ENCODE results near the gene MACF1. TPM values are rescaled to one million over a fixed set of nuclear protein-coding genes. Genes with fewer than 3 reads are reported as not detected.
A peak's percentile ranks its signal among the peaks of the same experiment; 100 is the strongest.
"Not testable (repeated sequence)": the region's sequence is repeated elsewhere in the genome, so short reads cannot be mapped to it uniquely, and the experiment has no call there.

Gene MACF1
- total RNA-seq, 2 donors from 2014 or later = 510 to 525 TPM

DNA sequence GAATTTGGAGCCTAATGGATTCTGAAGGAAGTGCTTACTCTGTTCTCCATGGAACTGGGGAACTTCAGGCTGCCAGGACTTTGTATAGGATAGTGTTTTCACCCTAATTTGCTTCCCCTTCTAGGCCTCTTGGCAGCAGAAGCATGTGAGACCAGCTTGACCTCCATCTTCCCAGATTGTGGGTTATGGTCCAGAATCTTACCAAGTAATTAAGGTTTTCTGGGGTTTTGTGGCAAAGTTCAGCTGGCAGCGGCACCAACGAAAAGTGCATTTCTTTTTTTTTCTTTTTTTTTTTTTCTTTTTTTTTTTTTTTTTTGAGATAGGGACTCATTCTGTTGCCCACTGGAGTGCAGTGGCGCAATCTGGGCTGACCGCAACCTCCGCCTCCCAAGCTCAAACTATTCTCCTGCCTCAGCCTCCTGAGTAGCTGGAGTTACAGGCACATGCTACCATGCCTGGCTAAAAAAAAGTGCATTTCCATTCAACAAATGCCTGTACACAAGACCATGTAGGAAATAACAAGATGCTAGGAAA, 283.6 kb downstream of the MACF1 start:
- ATAC-seq (no peak), DNase-seq (no peak)
- Mint-ChIP-seq H3K27ac (no peak overlapping the region), H3K27me3 (peaks cover 8% of the 10 kb centered on the region), H3K4me3 (no peak overlapping the region), H3K4me1 (peaks cover 6% of the 10 kb centered on the region), H3K36me3 (ENCODE audit: low read depth) (peaks cover 3% of the 10 kb centered on the region)
- H3K9me3 ChIP-seq (ENCODE audit: control insufficient read depth, low read length, poor library complexity, severe bottlenecking) = no peaks in the 10 kb centered on the region

DNA sequence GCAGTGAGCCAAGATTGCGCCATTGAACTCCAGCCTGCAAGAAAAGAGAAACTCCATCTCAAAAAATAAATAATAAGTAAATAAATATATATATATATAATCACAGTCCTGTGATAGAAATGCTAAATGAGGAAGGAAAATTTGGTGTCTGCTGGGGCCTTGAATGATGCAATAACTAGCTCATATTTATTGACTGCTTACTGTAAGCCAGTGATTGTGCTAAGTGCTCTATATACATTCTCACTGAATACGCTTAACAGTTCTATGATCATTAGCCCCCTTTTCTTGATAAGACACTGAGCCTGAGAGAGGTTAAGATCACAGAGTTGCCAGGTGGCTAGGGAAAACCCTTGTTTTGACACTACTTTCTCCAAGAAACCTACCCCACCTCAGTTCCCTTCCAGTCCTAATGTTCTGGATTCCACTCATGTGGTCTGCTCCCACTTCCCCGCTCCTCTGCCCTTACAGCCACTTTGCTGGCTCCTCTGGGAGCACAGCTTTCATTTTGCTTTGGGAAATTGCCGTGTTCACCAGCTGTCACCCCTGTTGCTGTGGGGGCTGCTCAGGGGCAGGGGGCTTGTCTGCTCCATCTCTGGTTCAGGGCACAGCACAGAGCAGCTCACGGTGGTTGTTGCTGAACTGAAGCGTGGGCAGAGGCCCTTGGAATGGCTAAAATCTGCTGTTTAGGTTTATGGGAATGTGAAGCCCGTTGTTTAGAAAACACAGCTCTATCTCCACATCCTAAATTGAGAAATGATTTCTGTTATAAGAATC, 284.5 kb downstream of the MACF1 start:
- ATAC-seq (no peak), DNase-seq (no peak)
- peak overlapping the region; percentile 57 for H3K27ac Mint-ChIP-seq
- peak overlapping the region; percentile 59 for H3K4me3 Mint-ChIP-seq
- no peaks in the 10 kb centered on the region for H3K36me3 Mint-ChIP-seq (ENCODE audit: low read depth)
- H3K9me3 ChIP-seq (ENCODE audit: control insufficient read depth, low read length, poor library complexity, severe bottlenecking) = no peaks in the 10 kb centered on the region
- peaks cover 6% of the 10 kb centered on the region for H3K4me1 Mint-ChIP-seq
- H3K27me3 Mint-ChIP-seq = peaks cover 16% of the 10 kb centered on the region

DNA sequence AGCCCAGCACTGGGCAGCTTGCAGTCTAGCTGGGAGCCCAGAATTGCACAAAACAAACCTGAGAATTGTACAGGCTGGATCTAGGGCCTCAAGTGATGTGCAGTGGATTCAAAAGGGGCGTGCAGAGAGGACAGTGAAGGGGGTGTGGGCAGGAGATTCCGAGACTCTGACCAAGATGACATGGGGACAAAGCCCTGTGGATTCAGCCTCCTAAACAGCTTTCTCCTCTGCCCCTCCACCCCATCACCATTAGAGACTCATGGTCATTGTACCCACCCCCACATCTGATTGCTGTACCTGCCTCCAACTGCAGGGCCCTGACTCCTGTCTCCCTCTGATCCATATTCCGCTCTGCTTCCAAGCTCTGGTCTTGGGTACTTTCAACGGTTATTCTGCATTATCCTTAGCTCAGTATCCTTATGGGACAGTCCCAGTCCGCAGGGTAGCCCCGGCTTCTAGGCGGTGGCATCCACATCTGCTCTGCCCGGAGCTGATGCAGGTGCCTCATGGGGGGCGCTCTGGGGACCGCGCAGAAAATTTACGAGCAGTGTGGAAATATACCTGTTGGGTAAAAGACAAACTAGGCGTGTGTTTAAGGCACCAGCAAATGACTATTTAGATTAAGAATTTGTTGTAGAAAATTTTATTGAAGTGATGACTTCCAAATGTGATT, 285.2 kb downstream of the MACF1 start:
- H3K9me3 ChIP-seq (ENCODE audit: control insufficient read depth, low read length, poor library complexity, severe bottlenecking) = no peaks in the 10 kb centered on the region
- H3K4me1 Mint-ChIP-seq = peaks cover 6% of the 10 kb centered on the region
- peak overlapping the region; percentile 59 for H3K4me3 Mint-ChIP-seq
- peaks cover 2% of the 10 kb centered on the region for H3K36me3 Mint-ChIP-seq (ENCODE audit: low read depth)
- peak overlapping the region; percentile 57 for H3K27ac Mint-ChIP-seq
- ATAC-seq (no peak), DNase-seq (no peak)
- peaks cover 23% of the 10 kb centered on the region for H3K27me3 Mint-ChIP-seq

DNA sequence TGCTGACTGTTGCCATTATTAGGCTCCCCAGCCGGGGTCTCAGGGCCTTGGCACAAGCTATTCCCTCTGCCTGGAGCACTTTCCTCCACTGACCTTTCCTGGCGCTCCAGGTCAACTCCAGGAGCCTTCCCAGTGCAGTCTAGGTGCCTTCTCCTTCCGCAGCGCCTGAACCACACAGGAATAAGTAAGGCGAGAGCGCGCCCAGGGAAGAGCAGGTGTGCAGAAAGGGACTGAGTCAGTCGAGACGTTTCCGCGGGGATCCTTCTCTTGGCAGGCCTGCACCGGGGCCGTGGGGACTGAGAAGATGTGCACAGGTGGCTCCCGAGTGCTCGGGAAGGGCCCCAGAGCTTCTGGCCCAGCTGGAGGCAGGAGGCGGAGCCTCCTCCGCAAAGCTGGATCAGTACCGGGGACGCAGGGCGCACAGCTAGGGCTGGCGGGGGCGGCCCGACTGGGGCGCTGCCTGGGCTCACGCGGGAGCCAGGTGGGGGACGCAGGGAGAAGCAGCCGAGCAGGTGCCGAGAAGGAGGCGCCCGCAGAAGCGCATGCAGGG, 286.2 kb downstream of the MACF1 start:
- Mint-ChIP-seq H3K4me3 (peak overlapping the region; percentile 83), H3K36me3 (ENCODE audit: low read depth) (peaks cover 2% of the 10 kb centered on the region), H3K27ac (peak overlapping the region; percentile 61), H3K4me1 (peaks cover 6% of the 10 kb centered on the region), H3K27me3 (peaks cover 23% of the 10 kb centered on the region)
- no peaks in the 10 kb centered on the region for H3K9me3 ChIP-seq (ENCODE audit: control insufficient read depth, low read length, poor library complexity, severe bottlenecking)
- DNase-seq (peak in 1 of 3 donors; percentile 23), ATAC-seq (peak; percentile 24)

DNA sequence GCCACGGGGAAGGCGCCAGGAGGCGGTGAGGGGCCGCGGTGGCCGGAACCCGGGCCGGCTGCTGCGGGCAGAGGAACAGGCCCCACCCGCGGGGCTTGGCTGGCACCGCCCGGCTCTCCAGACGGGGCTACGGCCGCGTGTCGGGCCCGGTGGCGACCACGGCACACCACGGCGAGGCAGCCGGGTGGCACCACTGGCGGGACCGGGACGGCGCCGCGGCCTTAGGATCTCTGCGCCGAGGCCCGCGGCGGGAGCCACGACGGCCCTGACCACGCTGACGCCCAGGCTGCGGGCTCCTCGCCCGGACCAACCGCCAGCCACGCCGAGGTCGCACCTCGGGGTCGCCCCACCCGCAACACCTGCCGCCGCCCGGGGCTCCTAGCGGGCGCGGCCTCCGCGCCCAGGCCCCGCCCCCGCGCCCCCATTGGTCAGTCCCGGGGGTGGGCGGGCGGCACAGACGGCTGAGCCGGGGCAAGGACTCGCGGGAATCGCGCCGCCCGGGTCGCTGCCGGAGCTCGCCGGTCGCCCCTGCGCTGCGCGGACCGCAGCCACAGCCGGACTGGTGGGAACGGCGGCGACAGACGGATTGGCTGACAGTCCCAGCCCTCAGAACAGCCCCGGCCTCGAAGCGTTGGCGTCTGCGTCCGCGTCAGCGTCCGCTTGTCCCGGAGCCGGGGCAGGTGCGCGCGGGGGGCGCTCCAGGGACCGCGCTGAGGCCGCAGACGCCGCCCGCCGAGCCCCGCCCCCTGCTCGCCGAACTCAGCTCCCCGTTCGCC, 286.8 kb downstream of the MACF1 start, which contains the start of gene BMP8A:
BMP8A (plus strand) TSS at position 491 of the 776 bp plus-strand sequence. CDS start 356 bp downstream, outside the sequence.
- DNase-seq (peak; percentile 65 to 79 (median 76)), ATAC-seq (peak; percentile 92)
- Mint-ChIP-seq H3K4me3 (peak within 1 kb of the TSS; percentile 83), H3K27me3 (peaks cover 23% of the 10 kb centered on the region), H3K4me1 (peaks cover 6% of the 10 kb centered on the region), H3K36me3 (ENCODE audit: low read depth) (peaks cover 2% of the 10 kb centered on the region), H3K27ac (peak within 1 kb of the TSS; percentile 61)
- H3K9me3 ChIP-seq (ENCODE audit: control insufficient read depth, low read length, poor library complexity, severe bottlenecking) = no peaks in the 10 kb centered on the region

DNA sequence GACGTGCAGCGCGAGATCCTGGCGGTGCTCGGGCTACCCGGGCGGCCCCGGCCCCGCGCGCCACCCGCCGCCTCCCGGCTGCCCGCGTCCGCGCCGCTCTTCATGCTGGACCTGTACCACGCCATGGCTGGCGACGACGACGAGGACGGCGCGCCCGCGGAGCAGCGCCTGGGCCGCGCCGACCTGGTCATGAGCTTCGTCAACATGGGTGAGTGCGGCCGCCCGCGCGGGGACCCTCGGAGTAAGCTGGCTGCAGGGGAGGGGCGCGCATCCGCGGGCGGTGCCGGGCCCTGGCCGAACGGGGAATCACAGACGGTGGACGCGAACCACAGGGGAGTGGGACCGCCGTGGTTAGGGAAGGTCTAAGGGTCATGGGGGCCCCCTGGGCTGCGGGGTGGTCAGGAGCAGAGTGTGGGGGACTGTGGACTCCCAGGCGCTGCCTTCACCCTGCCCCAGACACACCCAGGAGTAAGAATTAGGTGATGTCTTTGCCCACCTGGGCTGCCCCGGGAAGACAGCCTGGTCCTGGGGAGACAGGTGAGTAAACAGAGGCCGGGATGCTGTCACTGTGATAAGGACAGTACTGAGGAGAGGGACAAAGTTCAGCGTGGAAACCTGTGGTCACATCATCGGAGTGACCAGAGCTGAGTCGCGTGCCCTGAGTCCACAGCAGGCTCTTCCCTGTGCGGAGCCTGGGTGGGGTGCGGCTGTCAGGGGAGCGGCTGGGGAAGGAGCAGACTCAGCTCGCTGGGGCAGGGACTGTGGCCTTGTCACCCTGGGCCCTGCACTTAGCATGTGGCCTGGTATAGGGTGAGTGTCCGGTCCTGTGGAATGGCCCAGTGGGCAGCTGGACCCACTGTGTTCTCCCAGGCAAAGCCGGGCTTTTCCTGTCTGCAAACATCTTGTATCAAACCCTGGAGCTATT, 287.9 kb downstream of the MACF1 start:
- DNase-seq; ATAC-seq; H3K9me3 ChIP-seq (ENCODE audit: control insufficient read depth, low read length, poor library complexity, severe bottlenecking); H3K36me3 Mint-ChIP-seq (ENCODE audit: low read depth); H3K4me1 Mint-ChIP-seq; H3K27ac Mint-ChIP-seq: not testable (repeated sequence)
- Mint-ChIP-seq H3K4me3 (peak overlapping the region; percentile 74), H3K27me3 (peaks cover 32% of the 10 kb centered on the region)

DNA sequence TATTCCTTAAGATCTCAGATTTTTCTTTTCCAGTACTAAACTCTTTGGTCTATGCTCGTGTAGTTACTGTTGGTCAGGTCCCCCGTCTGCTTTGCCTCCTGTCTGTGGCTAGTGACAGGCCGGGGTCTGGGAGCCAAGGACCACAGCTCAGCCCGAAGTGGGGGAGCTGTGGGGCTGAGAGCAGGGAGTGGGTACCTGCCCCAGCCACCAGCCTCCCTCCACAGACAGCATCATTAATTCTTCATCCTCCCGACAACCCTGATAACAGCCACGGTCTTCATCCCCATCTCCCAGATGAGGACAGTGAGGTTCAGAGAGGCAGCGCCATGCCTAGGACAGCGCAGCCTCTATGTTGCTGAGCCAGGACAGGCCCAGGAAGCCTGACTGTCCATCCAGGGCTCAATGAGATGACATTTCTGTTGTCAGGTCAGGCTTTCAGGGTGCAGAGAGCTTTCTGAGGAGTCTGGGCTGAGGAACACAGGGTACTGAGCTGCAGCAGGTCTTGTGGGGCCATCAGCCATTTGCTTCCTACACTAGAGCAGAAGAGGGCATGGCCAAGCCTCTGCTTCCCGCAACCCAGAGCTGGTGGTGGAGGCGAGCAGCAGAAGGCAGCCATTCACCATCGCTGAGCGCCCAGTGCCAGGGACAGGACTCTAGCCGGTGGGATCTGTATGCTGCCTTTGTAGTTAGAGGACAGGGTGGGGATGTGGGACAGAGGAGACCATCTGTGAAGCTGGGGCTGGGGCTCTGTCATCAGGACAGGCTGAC, 288.7 kb downstream of the MACF1 start:
- not testable (repeated sequence) for H3K36me3 Mint-ChIP-seq (ENCODE audit: low read depth); H3K27ac Mint-ChIP-seq; H3K4me1 Mint-ChIP-seq; H3K9me3 ChIP-seq (ENCODE audit: control insufficient read depth, low read length, poor library complexity, severe bottlenecking); ATAC-seq; DNase-seq
- Mint-ChIP-seq H3K4me3 (peak overlapping the region; percentile 74), H3K27me3 (peaks cover 34% of the 10 kb centered on the region)

DNA sequence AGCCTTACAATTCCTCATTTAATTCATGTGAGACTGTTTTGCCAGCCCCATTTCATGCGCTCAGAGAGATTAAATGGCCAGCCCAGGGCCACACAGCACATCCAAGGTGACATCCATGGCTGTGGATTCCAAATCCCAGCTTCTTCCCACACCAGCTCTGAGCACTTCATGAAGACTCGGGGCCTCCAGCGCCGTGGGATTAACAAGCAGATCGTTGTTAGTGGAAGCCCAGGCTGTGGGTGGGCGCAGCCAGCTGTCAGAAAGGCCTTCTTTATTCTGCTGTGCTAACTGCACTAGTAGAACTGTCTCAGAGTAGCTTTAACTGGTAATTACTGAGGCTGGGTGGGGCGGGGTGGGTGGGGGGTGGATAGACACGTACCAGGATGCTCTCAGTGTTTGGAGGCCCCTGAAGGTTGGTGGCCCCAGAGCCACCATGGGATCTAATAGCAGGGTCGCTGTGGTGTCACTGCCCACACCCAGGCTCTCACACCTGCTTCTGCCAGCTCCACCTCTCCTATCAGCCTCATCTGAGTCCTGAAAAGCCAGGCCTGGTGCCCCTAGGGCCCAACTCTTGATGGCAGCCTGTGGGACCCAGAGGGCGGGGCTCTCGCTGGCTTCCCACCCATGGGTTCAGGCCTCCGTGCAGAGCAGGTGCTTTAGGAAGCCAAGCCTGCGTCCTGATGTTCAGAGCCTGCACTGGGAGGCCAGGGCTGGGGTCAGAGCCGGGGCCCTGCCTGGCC, 290.3 kb downstream of the MACF1 start:
- peaks cover 2% of the 10 kb centered on the region for H3K36me3 Mint-ChIP-seq (ENCODE audit: low read depth)
- H3K9me3 ChIP-seq (ENCODE audit: control insufficient read depth, low read length, poor library complexity, severe bottlenecking) = no peaks in the 10 kb centered on the region
- H3K27ac Mint-ChIP-seq = no peak overlapping the region
- peaks cover 6% of the 10 kb centered on the region for H3K4me1 Mint-ChIP-seq
- DNase-seq (no peak), ATAC-seq (no peak)
- peaks cover 34% of the 10 kb centered on the region for H3K27me3 Mint-ChIP-seq
- no peak overlapping the region for H3K4me3 Mint-ChIP-seq

DNA sequence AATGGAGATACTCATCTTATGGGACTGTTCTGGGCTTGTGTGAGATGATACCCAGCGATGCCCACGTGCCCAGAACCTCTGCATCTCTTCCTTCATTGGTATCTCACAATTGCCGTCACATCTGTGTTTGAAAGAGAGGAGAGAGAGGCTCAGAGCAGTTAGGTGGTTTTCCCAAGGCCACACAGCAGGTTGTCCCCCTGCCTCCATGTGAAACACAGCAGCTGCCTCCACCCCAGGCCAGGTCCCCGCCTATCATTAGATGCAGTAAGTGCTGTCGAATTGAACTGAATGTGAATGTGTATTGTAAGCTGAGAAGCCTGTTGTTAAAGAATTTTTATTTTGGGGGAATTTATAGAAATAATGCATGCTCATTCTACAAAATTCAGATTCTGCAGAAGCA, 292.0 kb downstream of the MACF1 start:
- ATAC-seq = not testable (repeated sequence)

DNA sequence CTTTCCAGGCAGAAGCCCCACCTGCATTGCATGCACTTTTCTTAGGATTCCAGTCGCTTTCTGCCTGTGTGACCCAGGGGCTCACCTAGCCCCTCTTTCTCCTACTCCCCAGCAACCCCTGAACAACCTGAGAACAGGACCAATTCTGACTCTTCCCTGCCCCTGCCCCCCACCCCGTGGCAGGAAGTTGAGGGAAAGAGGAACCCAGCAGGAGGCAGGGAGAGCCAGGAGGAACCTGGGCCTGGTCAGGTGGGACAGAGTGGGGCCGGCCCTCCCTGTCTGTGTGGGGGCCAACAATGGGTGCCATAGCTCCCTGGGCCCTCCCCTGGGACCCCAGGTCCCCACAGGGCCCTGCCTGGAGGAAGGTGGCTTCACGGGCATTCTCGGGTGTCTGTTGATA, 293.1 kb downstream of the MACF1 start:
- Mint-ChIP-seq H3K36me3 (ENCODE audit: low read depth) (peaks cover 2% of the 10 kb centered on the region), H3K4me1 (peaks cover 2% of the 10 kb centered on the region), H3K4me3 (no peak overlapping the region), H3K27me3 (peaks cover 31% of the 10 kb centered on the region), H3K27ac (no peak overlapping the region)
- ATAC-seq (no peak), DNase-seq (no peak)
- H3K9me3 ChIP-seq (ENCODE audit: control insufficient read depth, low read length, poor library complexity, severe bottlenecking) = no peaks in the 10 kb centered on the region

More for the DNA sequence above, 292.0 kb downstream of the MACF1 start:
- H3K4me3 Mint-ChIP-seq; H3K4me1 Mint-ChIP-seq; DNase-seq; H3K27ac Mint-ChIP-seq; H3K9me3 ChIP-seq (ENCODE audit: control insufficient read depth, low read length, poor library complexity, severe bottlenecking); H3K36me3 Mint-ChIP-seq (ENCODE audit: low read depth): not testable (repeated sequence)
- peaks cover 34% of the 10 kb centered on the region for H3K27me3 Mint-ChIP-seq

DNA sequence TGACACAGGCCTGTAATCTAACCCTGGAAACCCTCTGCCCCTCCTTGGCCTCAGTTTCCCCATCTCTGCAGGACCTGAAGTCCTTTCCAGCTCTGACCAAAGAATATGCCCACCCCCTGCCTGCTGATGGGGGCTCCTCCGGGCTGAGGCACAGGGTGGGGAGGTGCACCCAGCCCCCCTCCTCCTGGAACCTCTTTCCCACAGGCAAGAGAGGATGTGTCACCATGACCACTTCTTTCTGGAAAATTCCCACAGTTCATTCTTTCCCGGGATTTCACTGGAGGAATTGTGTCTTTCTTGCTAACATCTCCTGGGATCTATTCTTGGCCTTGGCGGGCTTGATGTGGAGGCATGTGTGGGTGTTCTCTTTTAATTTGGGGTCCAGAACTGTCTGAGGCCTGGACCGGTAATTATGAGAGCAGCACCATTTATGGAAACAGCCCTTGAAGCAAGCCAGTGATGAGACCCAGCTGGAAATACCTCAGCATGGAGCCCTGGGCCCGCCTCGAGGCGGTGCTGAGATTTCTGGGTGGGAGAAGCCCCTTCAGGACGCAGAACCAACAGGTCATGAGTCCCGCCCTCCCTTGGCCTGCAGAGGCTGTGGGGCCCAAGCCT, 293.7 kb downstream of the MACF1 start:
- H3K36me3 Mint-ChIP-seq (ENCODE audit: low read depth); ATAC-seq; H3K9me3 ChIP-seq (ENCODE audit: control insufficient read depth, low read length, poor library complexity, severe bottlenecking); H3K4me3 Mint-ChIP-seq; H3K27ac Mint-ChIP-seq; H3K4me1 Mint-ChIP-seq; DNase-seq: not testable (repeated sequence)
- peaks cover 25% of the 10 kb centered on the region for H3K27me3 Mint-ChIP-seq

Data from T-helper 17 cell (primary cell).